Peyer's patch (tissue), 4 donors: Measurements from ENCODE around the gene PTPRM.

Experiments used
- CTCF ChIP-seq, 6 experiments: fragments of 450-650 bp in 4 of 6; fragments of 200-600 bp in 2 of 6; sonication (generic) in 1 of 6; IDR thresholded peaks; one replicate each; pipeline ENCODE4 v1.5.1; 2017 to 2019; ENCODE audit warnings: antibody characterized with exemption in 6 of 6, mild to moderate bottlenecking in 3 of 6, moderate library complexity in 1 of 6
- POLR2A ChIP-seq, 2 donors: fragments of 450-650 bp; IDR thresholded peaks; one replicate each; pipeline ENCODE4 v1.5.1; 2017; ENCODE audit warnings: antibody characterized with exemption in 2 of 2, mild to moderate bottlenecking in 2 of 2, moderate library complexity in 2 of 2

DNA sequence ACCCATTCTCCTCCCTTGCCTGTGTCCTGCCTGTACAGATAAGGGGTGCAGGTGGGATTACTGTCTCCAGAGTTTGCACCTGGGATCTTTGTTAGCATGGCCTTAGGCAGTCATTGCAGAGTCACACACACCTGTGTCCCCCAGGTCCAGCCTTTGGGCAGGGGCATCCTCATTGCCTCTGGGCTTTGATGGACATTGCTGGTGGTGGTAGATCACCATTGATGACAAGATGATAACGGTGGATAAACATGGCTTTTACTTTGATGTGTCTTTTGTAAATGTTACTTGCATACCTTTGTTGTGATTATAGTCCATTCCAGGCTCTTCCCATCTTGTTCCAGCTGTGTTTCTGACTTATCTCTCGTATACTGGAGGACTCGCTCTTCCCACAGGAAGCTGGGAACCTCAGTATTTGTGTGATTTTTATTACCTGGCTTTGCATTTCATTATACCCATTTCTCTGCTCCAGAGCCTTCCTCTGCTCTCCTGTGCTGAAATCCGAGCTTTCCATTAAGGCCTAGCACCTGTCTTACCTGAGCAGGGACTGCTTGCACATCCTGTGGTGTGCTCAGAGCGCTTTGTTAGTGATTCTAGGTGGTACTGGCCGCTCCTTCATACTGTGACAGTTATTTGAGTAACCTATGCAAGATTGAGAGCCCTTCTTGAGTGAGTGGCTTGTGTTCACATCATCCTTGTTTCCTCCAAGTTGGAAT, 79.2 kb downstream of the PTPRM start:
- TF ChIP-seq CTCF (IDR thresholded peaks at IDR 0.05) (no peak), POLR2A (IDR thresholded peaks at IDR 0.05) (no peak)
